ENCODE data around the gene ARHGEF4. TPM values are rescaled to one million over a fixed set of nuclear protein-coding genes. Genes with fewer than 3 reads are reported as not detected.
A peak's percentile ranks its signal among the peaks of the same experiment; 100 is the strongest.

The ARHGEF4 gene
- total RNA-seq, 1 experiment from 2014 or later = 21.8 TPM

DNA sequence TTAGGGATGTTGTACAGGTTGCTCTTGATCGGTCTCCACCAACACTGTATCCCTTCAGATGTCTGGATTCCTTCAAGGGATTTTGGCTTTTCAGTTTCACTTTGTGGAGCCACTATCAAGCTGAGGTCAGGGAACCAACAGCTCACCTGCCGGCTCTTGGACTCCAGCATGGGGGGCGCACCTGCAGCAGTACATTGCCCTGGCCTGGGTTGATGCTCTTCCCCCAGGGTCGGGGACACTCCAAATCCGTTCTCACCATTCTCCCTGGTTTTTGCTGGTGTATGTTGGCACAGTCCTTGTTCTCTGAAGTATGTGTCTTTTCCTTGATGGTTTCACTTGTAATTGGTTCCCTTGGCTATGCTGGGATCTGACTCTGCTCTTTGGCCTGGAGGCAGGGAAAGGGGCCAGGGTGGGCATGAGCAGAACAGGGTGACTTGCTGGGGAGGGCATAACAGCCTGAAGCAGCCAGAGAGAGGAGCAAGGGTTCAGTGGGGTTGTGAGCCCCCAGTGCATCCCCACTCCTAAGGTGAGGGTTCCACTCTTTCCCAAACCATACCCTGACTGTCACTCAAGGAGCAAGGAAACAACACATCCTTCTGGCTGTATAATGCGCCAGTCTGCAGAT, 5.1 kb downstream of the ARHGEF4 start:
- Mint-ChIP-seq H3K4me1 (peaks cover 13% of the 10 kb centered on the region), H3K27me3 (ENCODE audit: low read depth) (peaks cover 20% of the 10 kb centered on the region), H3K9me3 (no peaks in the 10 kb centered on the region), H3K4me3 (no peak overlapping the region), H3K36me3 (no peaks in the 10 kb centered on the region), H3K27ac (no peak overlapping the region)
- DNase-seq (ENCODE audit: low spot score) (no peak), ATAC-seq (no peak)
- POLR2A ChIA-PET = no interaction called here
- TF ChIP-seq ESRRA (CRISPR knock-in tag; IDR thresholded peaks at IDR 0.05; ENCODE audit: borderline replicate concordance) = no peak
- TF ChIP-seq FOXK1 (CRISPR knock-in tag; IDR thresholded peaks at IDR 0.05) = no peak
- TF ChIP-seq ZNF232 (CRISPR knock-in tag; IDR thresholded peaks at IDR 0.05) = no peak
- CTCF ChIA-PET = interaction anchor here (0.7 to 3.0 kb wide), 6 partner anchors 22 to 78 kb away, joined by 3 to 14 read pairs (median 4); no protein-coding TSS in a partner anchor

GRCh38 chr2:130842770-130843169, 6.1 kb downstream of the ARHGEF4 start:
- no peak overlapping the region for H3K4me3 Mint-ChIP-seq
- DNase-seq (ENCODE audit: low spot score) = no peak
- POLR2A ChIA-PET = no interaction called here
- peaks cover 14% of the 10 kb centered on the region for H3K27me3 Mint-ChIP-seq (ENCODE audit: low read depth)
- H3K27ac Mint-ChIP-seq = no peak overlapping the region; the same call in 1 of the 2 replicates
- H3K9me3 Mint-ChIP-seq = no peaks in the 10 kb centered on the region
- peaks cover 13% of the 10 kb centered on the region for H3K4me1 Mint-ChIP-seq
- no peak for TF ChIP-seq TP53 (CRISPR knock-in tag; IDR thresholded peaks at IDR 0.05)
- TF ChIP-seq ZNF121 (CRISPR knock-in tag; IDR thresholded peaks at IDR 0.05) = 0 out of 2 replicates have a peak, but pooled peaks have one; percentile 63
- TF ChIP-seq PRRX2 (CRISPR knock-in tag; IDR thresholded peaks at IDR 0.05) = no peak
- CTCF ChIA-PET = interaction anchor here (0.5 to 3.0 kb wide), 12 partner anchors 9 to 269 kb away, joined by 3 to 14 read pairs (median 4); no protein-coding TSS in a partner anchor
- ATAC-seq = peak; percentile 88
- no peaks in the 10 kb centered on the region for H3K36me3 Mint-ChIP-seq

DNA sequence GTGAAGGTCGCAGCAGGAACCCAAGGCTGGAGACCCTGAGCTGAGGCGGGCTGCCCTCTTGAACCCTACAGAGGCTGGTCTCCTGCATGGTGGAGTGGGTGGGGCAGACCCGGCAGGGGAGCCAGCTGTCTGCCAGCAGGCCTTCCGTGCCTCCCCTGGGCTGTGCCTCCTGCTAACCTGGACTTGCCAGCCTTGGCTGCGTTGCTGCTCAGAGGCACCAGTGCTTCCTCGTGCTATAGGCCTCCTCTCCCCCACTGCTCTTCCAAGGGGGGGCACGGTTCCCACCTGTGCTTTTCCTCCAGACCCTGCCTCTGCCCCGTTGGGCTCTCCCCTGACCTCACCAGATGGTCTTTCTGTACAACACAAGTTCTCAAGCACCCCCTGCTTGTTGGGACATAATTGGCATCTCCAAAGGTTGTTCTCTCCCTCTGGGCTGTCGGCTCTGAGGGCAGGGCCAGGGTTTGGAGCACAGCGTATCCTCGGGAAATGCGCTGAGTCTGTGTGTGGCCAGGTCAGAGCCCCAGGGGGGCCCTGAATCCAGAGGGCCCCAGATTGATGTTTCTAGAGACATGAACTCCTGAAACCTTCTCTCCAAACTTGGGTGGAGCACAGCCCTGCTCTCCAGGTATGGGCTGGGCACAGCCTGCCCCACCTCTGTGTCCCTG, 6.7 kb downstream of the ARHGEF4 start:
- Mint-ChIP-seq H3K27ac (no peak overlapping the region), H3K27me3 (ENCODE audit: low read depth) (peaks cover 8% of the 10 kb centered on the region), H3K4me1 (peaks cover 13% of the 10 kb centered on the region), H3K9me3 (no peaks in the 10 kb centered on the region), H3K36me3 (no peaks in the 10 kb centered on the region), H3K4me3 (no peak overlapping the region)
- TF ChIP-seq GTF2I (CRISPR knock-in tag; conservative IDR thresholded peaks at IDR 0.05) = no peak
- TF ChIP-seq, protein P1, sequence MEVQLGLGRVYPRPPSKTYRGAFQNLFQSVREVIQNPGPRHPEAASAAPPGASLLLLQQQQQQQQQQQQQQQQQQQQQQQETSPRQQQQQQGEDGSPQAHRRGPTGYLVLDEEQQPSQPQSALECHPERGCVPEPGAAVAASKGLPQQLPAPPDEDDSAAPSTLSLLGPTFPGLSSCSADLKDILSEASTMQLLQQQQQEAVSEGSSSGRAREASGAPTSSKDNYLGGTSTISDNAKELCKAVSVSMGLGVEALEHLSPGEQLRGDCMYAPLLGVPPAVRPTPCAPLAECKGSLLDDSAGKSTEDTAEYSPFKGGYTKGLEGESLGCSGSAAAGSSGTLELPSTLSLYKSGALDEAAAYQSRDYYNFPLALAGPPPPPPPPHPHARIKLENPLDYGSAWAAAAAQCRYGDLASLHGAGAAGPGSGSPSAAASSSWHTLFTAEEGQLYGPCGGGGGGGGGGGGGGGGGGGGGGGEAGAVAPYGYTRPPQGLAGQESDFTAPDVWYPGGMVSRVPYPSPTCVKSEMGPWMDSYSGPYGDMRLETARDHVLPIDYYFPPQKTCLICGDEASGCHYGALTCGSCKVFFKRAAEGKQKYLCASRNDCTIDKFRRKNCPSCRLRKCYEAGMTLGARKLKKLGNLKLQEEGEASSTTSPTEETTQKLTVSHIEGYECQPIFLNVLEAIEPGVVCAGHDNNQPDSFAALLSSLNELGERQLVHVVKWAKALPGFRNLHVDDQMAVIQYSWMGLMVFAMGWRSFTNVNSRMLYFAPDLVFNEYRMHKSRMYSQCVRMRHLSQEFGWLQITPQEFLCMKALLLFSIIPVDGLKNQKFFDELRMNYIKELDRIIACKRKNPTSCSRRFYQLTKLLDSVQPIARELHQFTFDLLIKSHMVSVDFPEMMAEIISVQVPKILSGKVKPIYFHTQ (CRISPR knock-in tag; IDR thresholded peaks at IDR 0.05) = no peak
- ChIA-PET CTCF (interaction anchor here (0.7 to 3.0 kb wide), 13 partner anchors 8 to 121 kb away, joined by 3 to 14 read pairs (median 5); no protein-coding TSS in a partner anchor), POLR2A (no interaction called here)
- DNase-seq (ENCODE audit: low spot score) = no peak
- no peak for ATAC-seq

GRCh38 chr2:130844161-130844560, 7.4 kb downstream of the ARHGEF4 start:
- peaks cover under 1% of the 10 kb centered on the region; the same call in 1 of the 2 replicates for H3K27me3 Mint-ChIP-seq (ENCODE audit: low read depth)
- TF ChIP-seq JUN (CRISPR knock-in tag; IDR thresholded peaks at IDR 0.05) = no peak
- no peak for TF ChIP-seq SP1 (CRISPR knock-in tag; conservative IDR thresholded peaks at IDR 0.05)
- TF ChIP-seq, protein P2, sequence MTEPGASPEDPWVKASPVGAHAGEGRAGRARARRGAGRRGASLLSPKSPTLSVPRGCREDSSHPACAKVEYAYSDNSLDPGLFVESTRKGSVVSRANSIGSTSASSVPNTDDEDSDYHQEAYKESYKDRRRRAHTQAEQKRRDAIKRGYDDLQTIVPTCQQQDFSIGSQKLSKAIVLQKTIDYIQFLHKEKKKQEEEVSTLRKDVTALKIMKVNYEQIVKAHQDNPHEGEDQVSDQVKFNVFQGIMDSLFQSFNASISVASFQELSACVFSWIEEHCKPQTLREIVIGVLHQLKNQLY (CRISPR knock-in tag; IDR thresholded peaks at IDR 0.05) = no peak
- TF ChIP-seq MYBL2 (CRISPR knock-in tag; IDR thresholded peaks at IDR 0.05) = no peak
- no peak for TF ChIP-seq ZNF396 (CRISPR knock-in tag; IDR thresholded peaks at IDR 0.05; ENCODE audit: borderline replicate concordance)
- DNase-seq (ENCODE audit: low spot score) (no peak), ATAC-seq (no peak)
- no peak overlapping the region for H3K27ac Mint-ChIP-seq
- no peaks in the 10 kb centered on the region for H3K36me3 Mint-ChIP-seq
- H3K4me1 Mint-ChIP-seq = peaks cover 13% of the 10 kb centered on the region
- H3K9me3 Mint-ChIP-seq = no peaks in the 10 kb centered on the region
- ChIA-PET CTCF (interaction anchor here (0.9 to 3.0 kb wide), 5 partner anchors 9 to 121 kb away, joined by 3 to 14 read pairs (median 8); no protein-coding TSS in a partner anchor), POLR2A (interaction anchor here (1.4 kb wide), 1 partner anchor 250 kb away, joined by 3 read pairs; no protein-coding TSS in a partner anchor)
- H3K4me3 Mint-ChIP-seq = no peak overlapping the region
